IMR-90 (cell line): ENCODE data around the gene GNG8. TPM values are rescaled to one million over a fixed set of nuclear protein-coding genes. Genes with fewer than 3 reads are reported as not detected.

Source experiments
- MXI1 ChIP-seq: IDR thresholded peaks from 2 replicates; pipeline ENCODE4 v1.6.1; 2012; ENCODE audit warnings: low read depth, mild to moderate bottlenecking, low read length, moderate library complexity, borderline replicate concordance
- RCOR1 ChIP-seq: IDR thresholded peaks from 2 replicates; pipeline ENCODE4 v1.6.1; 2012; ENCODE audit warnings: mild to moderate bottlenecking, low read length, improper control_type of control experiment; ENCODE audit not compliant: insufficient replicate concordance
- SMC3 ChIP-seq: fragments of 150-350 bp; IDR thresholded peaks from 2 replicates; pipeline ENCODE4 v1.6.1; 2016; ENCODE audit warnings: low read depth, mild to moderate bottlenecking, antibody characterized with exemption, low read length, moderate library complexity
- polyA plus RNA-seq, 3 experiments: library from polyadenylated mRNA; depleted of rRNA; stranded (reverse); fragments of >200 nt; gene quantifications; 2 replicates each; pipeline ENCODE4 v1.2.3, GENCODE V29; 2012; ENCODE audit warnings: low replicate concordance in 1 of 3
- total RNA-seq: library from RNA; depleted of rRNA; stranded (reverse); fragments of >200 nt; gene quantifications from 2 replicates; pipeline ENCODE4 v1.2.3, GENCODE V29; 2012

GNG8 gene
- total and polyA plus RNA-seq, 2 of the 4 experiments (the other 2 are of a cell fraction) = not detected

GRCh38 chr19:46600384-46601317 is 35.4 kb downstream of the GNG8 start (continued):
- peak; percentile 39; the same call in 1 of the 2 replicates for TF ChIP-seq MXI1
- no peak for TF ChIP-seq SMC3
- no peak for TF ChIP-seq RCOR1
